HG03457 (cell line): ENCODE results near the gene CUX1.

ENCODE experiments used
- ATAC-seq: cut with Tn5 transposase; IDR thresholded peaks from one replicate; pipeline ENCODE4 v1.9.1; 2021; ENCODE audit warnings: moderate number of reproducible peaks; ENCODE audit not compliant: unreplicated experiment

Gene CUX1, protein sequence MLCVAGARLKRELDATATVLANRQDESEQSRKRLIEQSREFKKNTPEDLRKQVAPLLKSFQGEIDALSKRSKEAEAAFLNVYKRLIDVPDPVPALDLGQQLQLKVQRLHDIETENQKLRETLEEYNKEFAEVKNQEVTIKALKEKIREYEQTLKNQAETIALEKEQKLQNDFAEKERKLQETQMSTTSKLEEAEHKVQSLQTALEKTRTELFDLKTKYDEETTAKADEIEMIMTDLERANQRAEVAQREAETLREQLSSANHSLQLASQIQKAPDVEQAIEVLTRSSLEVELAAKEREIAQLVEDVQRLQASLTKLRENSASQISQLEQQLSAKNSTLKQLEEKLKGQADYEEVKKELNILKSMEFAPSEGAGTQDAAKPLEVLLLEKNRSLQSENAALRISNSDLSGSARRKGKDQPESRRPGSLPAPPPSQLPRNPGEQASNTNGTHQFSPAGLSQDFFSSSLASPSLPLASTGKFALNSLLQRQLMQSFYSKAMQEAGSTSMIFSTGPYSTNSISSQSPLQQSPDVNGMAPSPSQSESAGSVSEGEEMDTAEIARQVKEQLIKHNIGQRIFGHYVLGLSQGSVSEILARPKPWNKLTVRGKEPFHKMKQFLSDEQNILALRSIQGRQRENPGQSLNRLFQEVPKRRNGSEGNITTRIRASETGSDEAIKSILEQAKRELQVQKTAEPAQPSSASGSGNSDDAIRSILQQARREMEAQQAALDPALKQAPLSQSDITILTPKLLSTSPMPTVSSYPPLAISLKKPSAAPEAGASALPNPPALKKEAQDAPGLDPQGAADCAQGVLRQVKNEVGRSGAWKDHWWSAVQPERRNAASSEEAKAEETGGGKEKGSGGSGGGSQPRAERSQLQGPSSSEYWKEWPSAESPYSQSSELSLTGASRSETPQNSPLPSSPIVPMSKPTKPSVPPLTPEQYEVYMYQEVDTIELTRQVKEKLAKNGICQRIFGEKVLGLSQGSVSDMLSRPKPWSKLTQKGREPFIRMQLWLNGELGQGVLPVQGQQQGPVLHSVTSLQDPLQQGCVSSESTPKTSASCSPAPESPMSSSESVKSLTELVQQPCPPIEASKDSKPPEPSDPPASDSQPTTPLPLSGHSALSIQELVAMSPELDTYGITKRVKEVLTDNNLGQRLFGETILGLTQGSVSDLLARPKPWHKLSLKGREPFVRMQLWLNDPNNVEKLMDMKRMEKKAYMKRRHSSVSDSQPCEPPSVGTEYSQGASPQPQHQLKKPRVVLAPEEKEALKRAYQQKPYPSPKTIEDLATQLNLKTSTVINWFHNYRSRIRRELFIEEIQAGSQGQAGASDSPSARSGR (N-terminal part only)

DNA sequence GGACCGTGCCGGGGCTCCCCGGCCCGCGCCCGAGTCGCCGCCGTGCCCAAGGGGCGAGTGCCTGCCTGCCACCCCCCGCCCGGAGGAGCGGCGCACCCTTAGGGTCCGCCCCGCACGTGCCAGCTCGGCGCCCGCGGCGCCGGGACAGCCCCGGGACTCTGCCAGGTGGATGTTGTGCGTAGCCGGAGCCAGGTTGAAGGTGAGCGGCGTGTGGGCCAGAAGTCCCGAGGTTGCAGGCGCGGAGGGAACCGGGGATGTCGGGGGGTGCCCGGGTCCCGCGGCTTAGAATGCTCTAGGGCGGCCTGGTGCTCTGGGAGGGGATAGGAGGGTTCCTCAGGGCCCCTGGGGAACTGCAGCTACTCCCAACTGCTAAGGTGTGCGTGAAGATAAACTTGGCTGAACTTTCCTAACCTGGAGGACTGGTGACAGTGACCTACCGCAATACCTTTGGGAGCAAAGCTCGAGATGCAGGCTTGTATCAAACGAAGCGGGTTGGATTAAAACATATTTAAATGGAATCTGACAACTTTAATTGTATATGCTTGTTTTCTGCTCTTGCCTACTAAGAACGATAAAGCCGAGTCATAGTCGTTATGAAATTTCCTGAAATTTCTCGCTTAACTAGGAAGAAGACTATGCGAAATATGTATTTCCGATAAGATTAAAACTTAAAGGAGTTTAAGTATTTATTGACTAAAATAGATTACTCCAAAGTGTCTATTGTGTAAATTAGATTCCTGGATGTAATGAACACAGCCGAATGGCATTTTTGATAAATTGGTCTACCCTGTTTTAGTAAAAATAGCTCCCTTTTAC lies at the start of gene CUX1:
Gene CUX1, plus strand, starts transcription at position 156 of the 816 bp plus-strand sequence. Its CDS starts 14 bp downstream, at position 170.
- ATAC-seq: no peak

DNA sequence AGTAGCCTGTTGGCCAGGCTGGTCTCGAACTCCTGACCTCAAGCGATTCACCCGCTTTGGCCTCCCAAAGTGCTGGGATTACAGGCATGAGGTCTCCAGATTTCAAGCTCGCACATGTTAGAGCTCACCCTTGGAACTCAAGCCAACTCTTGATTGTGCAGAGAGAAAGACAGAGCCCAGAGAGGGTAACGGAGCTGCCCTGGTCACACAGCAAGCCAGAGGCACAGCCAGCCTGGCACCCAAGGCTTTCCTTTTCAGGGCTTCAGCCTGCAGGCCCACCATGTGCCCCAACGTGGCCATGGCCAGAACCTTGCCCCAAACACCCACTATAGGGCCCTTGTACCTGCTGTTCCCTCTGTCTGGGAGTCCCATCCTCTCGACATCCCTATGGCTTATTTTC lies 49.1 kb upstream of the CUX1 start:
- no peak for ATAC-seq

DNA sequence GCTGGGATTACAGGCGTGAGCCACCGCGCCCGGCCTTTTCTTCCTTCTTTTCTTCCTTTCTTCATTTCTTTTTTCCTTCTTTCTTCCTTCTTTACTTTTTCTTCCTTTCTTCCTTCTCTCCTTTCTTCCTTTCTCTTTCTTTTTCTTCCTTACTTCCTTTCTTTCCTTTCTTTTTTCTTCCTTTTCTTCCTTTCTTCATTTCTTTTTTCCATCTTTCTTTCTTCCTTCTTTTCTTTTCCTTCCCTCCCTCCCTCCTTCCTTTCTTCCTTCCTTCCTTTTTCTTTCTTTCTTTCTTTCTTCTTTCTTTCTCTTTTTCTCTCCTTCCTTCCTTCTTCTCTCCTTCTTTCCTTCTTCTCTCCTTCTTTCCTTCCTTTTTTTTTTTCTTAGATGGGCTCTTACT lies 47.0 kb upstream of the CUX1 start:
- ATAC-seq: no peak

DNA sequence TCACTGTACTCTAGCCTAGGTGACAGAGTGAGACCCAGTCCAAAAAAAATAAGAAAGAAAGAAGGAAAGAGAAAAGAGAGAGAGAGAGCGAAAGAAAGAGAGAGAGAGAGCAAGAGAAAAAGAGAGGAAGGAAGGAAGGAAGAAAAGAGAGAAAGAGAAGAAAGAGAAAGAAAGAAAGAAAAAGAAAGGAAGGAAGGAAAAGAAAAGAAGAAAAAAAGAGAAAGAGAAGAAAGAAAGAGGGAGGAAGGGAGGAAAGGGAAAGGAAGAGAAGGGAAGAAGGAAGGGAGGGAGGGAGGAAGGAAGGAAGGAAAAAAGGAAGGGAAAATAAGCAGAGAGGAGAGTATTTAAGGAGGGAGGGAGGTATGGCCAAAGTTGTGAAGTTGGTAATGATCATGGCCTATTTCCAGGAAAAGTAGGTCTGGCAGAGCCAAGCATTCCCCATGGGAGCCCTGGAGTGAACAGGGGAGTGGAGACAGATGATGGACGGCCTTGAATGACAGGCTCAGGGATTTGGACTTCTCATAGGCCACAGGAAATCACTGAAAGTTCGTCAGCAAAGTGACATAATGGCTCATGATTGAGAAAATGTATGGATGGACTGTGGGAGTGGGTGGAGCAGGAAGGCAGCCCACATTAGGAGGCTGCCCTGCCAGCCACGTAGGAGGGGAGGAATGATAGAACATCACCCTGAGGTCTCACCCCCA lies 44.8 kb upstream of the CUX1 start:
- no peak for ATAC-seq

DNA sequence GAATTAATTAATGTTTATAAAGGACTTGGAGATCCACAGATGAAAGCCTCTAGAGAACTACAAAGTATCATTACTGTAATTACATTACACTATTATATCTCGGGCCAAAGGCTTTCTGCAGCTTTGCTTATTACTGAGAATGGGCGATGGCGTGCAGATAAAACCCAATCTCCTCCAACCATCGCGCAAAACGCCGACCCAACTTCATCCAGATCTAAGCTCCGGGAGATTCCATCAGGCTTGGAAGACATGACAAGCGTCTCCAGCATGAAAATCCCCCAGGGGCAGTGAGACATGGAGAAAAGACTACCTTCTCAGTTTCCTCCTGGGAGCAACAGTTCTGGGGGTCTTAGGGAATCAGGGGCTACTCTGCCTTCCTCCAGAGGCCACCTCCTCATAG lies 42.2 kb upstream of the CUX1 start:
- no peak for ATAC-seq

DNA sequence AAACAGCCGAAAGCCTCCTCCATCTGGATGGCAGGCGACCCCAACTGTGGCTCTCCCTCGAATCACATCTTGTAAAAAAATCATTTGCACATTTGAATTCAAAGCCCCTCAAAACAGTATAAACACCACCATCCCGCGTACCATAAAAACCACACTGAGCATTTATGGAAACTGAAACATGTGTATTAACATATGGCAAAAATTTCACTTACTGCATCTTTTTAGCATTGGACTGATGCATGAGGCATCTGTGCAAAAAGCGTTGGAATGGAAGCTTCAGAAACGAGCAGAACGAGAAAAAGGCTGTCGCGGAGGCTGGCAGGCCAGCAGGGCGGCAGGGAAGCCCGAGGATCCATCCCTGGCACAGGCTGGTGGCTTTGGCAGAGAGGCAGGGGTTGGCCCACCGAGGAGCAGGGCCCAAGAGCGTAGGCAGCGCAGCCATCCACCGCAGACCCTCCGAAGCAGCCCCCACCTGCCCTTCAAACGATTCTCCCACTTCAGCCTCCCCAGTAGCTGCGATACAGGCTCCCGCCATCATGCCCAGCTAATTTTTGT lies 39.3 kb upstream of the CUX1 start:
- no peak for ATAC-seq

DNA sequence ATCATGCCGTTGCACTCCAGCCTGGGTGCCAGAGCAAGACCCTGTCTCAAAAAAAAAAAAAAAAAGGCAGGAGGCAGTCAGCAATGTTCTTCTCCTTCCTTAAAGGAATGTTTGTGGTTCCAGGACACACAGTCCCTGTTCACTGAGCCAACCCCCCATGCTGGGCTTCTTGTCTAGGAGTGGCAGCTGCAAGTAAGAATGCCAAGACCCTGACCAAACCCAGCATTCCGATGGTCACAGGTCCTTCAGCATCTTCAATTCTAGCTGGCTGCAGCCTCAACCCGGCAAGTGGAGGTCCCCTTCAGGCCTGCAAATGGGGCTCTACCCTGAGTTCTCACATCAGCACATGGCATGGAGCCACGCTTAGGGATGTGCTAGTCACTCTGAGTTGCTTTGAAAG lies 38.2 kb upstream of the CUX1 start:
- no peak for ATAC-seq

DNA sequence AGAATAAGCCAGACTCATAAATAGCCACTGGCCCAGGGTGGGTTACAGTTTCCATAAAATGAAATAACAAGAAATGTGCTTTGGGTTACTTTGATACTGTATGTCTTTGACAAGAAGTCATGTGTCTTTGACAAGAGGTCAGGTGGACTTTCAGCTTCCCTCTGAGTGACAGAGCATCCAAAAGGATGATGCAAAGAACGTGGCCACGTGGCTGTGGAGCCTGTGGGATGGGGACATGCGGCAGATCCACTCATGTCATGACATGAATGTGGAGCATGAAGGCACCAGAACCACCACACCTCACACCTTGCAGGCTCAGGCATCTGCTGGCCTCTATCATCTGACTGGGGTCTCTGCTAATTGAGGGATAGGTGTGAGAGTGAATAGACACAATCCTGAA lies 37.1 kb upstream of the CUX1 start:
- no peak for ATAC-seq

DNA sequence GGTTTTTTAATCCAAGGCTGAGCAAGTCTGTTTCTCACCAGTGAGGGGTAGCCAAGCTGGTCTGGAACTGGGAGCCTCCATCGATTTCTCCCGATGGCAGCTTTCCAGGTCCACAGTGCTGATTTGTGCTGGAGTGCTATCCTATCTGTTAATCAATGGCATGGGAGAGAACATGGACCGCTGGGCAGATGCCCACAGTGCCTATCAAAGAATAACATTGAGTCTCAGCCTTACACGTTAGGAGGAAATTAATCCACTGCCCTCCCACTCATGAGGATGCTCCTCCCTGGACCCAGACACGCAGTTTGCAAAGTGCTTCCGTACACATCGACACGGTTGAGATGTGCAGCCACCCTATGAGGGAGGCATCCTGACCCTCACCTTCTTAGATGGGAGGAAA lies 36.0 kb upstream of the CUX1 start:
- no peak for ATAC-seq

DNA sequence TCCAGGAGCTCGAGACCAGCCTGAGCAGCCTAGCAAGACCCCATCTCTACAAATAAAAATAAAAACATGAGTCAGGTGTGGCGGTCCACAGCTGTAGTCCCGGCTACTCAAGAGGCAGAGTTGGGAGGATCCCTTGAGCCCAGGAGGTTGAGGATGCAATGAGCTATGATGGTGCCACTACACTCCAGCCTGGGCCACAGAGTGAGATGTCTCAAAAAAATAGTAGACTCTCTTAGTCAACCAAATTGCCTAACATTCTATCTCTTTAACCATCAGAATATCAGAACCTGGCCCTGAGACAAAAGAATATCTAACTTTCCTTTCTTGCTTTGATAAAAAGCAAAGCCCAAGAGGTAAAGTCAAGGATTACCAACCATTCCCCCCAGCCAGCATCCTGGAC lies 35.0 kb upstream of the CUX1 start:
- ATAC-seq: no peak

DNA sequence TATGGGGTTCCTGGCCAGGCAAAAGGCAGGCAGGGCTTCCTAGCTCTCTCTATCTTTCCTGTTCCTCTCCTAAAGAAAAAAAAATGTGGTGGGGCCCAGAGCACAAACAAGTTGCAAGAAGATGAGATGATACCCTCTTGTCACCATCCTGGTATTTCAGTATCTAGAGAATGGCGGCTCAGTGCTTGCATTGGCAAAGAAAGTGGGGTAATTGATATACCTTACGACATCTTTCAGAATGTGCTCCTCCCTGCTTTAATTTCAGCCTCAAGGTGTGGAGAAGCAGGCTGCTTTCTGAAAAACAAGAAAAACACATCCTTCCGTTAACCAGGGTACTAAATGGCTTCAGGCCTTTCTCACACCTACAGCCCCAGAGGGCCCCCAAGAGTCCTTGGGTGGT lies 34.5 kb upstream of the CUX1 start:
- no peak for ATAC-seq

DNA sequence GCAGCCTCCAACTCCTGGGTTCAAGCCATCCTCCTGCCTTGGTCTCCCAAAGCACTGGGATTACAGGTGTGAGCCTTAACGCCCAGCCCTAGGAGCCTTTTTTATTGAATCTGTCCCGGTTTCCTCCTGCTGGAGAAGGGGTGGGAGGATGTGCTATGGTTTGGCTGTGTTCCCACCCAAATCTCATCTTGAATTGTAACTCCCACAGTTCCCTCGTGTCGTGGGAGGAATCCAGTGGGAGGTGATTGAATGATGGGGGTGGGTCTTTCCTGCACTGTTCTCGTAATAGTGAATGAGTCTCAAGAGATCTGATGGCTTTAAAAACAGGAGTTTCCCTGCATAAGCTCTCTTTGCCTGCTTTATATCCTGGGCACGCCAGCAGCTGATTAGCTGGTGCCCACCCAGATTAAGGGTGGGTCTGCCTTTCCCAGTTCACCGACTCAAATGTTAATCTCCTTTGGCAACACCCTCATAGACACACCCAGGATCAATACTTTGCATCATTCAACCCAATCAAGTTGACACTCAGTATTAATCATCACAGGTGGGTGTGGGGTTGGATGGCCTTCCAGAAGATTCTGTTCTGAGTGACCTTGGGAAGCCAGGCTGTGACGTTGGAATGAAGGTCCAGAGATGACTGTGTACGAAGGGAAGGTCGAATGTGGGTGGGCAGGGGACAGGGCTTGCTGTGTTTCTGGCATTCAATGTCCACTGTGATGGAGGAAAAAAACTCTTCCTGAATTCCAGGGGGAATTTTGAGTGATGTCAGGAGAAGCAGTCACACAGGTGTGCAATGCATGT lies 33.8 kb upstream of the CUX1 start:
- ATAC-seq: no peak

DNA sequence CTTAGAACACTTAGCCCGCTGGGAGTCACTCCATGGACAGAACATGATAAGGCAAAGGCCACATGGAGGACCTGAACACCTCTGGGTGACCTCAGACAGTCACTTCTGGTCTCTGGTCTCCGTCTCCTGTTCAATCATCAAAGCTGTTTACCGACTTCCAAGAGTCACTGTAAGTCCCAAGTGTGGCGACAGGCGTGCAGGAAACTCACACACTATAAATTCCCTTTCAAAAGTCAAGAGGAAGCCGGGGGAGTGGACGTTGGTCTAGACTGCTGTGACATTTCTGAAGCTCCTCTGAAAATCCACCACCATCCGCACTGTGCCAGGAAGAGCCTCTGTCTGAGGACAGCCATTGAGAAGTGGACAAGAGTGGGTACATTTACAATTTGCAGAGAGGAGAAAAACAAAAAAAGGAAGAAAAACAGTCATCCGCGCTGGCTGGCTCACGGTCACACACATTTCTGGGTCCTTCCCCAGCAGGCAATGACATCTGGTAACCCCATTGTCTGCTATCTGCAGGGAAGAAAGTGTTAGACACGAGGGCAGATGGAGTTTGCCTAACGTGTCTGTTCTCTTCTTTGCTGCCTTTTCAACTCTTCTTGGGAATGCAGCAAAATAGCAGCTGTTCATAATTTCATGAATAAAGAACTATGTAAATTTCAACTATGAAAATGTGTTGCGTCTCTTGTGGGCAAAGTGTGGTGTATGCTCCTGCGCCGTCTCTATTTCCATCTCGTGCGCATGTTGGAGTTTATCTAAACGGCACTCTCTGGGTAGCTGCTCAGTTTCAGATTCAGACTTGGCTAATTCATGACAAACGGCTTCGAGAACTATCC lies 32.9 kb upstream of the CUX1 start:
- ATAC-seq: no peak

DNA sequence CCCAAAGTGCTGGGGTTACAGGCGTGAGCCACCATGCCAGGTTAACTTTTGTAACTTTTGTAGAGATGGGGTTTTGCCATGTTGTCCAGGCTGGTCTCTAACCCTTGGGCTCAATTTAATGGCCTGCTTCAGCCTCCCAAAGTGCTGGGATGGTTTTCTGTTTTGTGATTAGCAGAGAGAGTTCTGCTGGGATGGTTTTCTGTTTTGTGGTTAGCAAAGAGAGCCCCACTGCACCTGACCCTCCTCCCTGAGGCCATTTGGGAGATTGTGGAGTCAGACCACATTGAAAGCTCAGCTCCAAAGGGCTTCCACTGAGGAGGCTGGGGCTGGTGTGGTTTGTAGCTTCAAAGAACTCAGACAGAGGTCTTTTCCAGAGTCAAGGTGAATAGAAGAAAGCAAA lies 29.6 kb upstream of the CUX1 start:
- no peak for ATAC-seq

DNA sequence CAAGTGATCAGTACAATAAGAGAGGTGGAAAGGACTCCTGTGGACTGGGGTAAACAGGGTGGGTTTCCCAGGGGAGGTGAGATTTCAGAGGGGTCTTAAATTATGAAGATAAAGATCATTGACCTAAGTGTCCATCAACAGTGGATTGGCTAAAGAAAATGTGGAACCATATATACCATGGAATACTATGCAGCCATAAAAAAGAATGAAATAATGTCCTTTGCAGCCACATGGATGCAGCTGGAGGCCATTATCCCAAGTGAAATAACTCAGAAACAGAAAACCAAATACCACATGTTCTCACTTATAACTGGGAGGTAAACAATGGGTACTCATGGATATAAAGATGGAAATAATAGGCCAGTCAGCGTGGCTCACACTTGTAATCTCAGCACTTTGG lies 28.9 kb upstream of the CUX1 start:
- ATAC-seq: no peak

DNA sequence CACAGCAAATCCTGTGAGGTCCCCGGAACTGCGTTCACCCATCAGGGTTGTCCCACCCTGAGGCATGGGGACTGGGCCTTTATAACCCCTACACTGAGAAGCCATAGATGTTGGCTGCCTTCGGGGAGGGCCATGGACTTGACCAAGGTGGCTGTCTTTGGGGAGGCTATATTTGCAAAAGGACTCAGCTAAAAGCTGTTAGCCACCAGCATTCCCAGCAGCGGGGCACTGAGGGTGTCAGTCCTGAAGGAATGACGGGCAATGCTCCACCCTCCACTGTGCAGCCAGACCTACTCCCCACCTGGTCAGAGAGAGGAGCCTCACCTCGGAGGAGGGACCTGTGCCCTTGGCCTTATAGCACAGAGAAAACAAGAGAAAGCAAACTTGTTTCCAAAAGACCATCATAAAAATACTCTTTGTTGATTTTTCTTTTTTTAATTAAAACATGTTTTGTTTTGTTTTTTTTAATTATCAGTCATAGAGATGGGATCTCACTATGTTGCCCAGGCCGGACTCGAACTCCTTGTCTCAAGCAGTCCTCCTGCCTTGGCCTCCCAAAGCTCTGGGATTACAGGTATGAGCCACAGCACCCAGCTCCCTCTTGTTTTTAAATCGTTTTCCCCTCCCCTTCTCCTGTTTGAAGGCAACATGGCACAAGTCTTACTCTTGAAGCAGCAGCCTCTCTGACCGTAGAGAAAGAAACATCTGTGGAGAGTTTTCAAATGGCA lies 26.7 kb upstream of the CUX1 start:
- no peak for ATAC-seq

DNA sequence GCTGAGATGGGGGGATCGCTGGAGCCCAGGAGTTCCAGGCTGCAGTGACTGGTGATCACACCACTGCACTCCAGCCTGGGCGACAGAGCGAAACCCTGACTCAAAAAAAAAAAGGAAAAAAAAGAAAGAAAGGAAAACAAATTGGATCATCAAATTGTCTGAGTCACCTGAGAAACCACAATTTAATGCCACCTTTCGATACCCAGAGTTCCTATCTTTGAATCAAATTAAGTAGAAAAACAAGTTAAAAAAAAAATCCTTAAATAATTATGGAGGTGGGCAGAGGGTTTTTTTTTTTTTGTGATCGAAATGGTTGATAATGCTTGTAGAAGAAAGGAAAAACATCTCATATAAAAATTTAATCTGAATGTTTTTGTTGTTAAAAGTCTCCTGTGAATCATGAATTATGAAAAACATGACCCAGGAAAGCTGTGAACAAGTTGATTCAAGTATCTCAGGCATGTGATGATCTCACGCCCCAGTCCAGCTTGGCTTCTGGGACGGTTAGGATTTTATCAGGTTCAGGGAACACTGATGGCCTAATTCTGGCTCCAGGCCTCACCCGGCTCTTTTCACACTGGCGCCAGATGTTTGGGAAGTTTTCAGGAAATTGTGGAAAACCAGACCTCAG lies 25.3 kb upstream of the CUX1 start:
- no peak for ATAC-seq
